Activated CD4-positive, alpha-beta T cell treated with anti-CD3 and anti-CD28 coated beads for 48 hours (primary cell): ENCODE results near the gene PBX4.

Source experiments
- DNase-seq: peaks from one replicate; pipeline ENCODE4 v3.0.0-alpha.2; 2020

PBX4 gene

GRCh38 chr19:19553670-19554069 lies 64.8 kb downstream of the PBX4 start:
- DNase-seq, result no peak

GRCh38 chr19:19552798-19553197 lies 65.7 kb downstream of the PBX4 start:
- peak; percentile 56 for DNase-seq

GRCh38 chr19:19551853-19552192 lies 66.7 kb downstream of the PBX4 start:
- no peak for DNase-seq

DNA sequence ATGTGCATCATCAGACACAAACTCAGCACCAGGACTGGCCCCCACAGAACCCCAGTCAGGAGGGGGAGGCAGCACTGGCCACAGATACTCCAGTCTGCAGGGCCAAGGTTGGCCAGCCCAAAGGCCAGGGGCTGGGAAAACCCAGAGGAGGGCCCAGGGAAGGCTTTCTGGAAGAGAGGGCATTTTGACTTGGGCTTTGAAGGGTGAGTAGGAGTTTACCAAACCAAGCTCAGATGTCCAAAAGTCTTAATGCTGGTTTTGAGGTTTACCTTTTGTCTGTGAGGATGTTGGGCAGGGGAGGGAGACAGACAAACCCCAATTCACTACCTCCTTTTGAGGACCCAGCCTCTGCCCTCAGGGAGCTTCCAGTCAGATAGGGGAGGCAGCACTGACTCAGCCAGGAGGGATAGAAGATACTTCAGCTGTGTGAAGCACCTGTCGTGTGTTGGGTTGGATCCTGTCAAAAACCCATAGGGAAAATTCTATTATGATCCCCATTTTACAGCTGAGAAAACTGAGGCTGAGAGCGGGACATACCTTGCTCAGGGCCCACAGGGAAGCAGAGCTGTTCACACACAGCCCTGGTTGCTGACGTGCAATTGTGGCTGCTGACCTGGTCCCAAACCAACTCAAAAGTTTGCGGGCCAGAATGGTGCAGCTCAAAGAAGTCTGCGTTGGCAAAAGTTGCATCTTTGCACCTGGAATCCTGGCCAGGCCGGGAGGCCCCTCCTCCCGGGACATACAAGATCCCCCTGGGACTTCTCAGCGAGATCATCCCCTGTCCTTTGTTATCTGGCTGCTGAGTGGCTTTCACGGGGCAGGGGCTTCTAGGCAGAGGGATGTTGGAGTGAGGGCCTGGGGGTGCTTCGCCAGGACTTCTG lies 67.3 kb downstream of the PBX4 start:
- DNase-seq, result no peak

DNA sequence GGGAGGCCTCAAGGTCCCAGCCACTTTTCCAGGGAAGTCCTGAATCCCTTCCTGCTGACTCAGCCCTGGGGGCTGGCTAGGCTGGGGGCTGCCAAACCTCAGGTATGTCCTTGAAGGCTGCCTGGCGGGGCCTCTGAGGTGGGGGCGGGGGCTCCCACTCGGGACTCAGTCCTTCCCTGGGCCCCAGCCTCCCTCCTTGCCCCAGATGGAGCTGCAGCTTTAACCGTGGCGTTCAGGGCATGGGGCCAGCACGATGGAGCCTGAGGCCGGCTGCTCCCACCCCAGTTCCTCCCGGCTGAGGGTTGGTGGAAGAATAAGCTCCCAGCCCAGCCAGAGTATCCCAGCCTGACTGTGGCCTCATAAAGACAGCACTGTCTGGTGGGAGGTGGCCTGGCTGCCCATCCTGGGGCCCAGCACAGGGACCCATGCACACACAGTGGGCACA lies 68.0 kb downstream of the PBX4 start:
- no peak for DNase-seq

DNA sequence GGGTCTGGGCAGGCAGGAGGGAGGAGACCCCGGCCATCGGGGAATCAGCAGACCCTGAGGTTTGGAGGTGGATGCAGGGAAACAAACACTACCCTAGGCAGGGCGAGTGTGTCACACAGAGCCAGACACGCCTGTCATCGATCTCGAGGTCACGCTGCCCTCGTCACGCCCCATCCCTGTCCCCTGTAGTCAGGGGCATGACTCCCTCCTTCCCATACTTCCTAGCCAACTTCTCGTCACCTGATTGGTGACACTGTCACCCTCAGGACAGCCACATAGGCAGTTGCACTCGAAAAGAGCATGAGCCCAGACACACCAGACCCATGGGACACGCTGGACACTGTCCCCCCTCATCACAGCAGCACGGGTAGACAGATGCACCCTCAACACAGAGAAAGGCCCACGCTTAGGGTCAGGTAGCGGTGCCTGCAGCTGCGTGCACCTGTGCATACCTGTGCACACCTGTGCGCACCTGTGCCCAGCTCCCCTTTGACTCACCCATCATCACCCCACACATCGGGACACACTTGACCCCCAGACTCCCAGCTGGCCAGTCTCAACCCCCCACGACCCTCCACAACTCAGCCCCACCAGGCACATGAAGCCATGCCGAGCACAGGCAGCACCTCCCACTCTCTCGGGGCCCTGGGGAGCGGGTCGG lies 68.6 kb downstream of the PBX4 start:
- DNase-seq, result no peak

- no peak for DNase-seq
Measured at GRCh38 chr19:19548915-19549759, 69.3 kb downstream of the PBX4 start.

GRCh38 chr19:19547674-19548336 lies 70.7 kb downstream of the PBX4 start:
- DNase-seq, result no peak

GRCh38 chr19:19546751-19547162 lies 71.7 kb downstream of the PBX4 start:
- no peak for DNase-seq

DNA sequence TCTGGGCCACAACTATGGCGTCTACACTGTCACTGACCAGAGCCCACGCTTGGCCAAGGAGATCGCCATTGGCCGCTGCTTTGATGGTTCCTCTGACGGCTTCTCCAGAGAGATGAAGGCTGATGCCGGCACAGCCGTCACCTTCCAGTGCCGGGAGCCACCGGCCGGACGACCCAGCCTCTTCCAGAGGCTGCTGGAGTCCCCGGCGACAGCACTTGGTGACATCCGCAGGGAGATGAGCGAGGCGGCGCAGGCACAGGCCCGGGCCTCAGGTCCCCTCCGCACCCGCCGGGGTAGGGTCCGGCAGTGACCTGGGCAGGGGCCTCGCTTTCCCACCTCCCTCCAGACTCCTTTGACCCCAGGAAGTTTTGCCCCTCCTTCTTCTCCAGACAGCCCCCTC lies 72.8 kb downstream of the PBX4 start:
- no peak for DNase-seq

DNA sequence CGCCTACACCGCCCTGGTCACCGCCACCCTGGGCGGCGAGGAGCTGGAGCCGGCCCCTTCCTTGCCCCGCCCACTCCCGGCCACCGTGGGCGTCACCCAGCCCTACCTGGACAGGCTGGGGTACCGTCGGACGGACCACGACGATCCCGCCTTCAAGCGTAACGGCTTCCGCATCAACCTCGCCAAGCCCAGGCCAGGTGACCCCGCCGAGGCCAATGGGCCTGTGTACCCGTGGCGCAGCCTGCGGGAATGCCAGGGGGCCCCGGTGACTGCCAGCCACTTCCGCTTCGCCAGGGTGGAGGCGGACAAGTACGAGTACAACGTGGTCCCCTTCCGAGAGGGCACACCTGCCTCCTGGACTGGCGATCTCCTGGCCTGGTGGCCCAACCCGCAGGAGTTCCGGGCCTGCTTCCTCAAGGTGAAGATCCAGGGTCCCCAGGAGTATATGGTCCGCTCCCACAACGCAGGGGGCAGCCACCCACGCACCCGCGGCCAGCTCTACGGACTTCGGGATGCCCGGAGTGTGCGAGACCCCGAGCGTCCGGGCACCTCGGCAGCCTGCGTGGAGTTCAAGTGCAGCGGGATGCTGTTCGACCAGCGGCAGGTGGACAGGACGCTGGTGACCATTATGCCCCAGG lies 73.4 kb downstream of the PBX4 start:
- DNase-seq, result no peak

DNA sequence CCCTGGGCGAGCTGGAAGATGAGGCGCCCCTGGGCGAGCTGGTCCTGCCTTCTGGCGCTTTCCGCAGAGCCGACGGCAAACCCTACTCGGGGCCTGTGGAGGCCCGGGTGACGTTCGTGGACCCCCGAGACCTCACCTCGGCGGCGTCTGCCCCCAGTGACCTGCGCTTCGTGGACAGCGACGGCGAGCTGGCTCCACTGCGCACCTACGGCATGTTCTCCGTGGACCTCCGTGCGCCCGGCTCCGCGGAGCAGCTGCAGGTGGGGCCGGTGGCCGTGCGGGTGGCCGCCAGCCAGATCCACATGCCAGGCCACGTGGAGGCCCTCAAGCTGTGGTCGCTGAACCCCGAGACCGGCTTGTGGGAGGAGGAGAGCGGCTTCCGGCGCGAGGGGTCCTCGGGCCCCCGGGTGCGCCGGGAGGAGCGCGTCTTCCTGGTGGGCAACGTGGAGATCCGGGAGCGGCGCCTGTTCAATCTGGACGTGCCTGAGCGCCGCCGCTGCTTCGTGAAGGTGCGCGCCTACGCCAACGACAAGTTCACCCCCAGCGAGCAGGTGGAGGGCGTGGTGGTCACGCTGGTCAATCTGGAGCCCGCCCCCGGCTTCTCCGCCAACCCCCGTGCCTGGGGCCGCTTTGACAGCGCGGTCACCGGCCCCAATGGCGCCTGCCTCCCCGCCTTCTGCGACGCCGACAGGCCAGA lies 74.1 kb downstream of the PBX4 start:
- no peak for DNase-seq

GRCh38 chr19:19543640-19544039 lies 74.8 kb downstream of the PBX4 start:
- DNase-seq, result no peak

DNA sequence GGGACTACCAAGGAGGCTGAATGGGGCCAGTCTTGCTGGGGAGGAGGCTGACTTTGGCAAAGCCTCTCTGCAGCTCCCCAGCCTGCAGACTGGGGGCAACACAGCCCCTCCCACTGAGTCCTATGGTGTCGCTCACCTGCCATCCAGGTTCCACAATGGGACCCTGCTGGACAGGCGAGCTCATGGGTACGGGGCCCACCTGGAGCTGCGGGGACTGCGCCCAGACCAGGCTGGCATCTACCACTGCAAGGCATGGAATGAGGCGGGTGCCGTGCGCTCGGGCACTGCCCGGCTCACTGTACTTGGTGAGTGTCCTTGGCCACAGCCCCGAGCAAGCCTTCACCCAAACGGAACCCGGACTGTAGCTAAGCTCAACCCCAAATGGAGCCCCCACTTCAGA lies 75.4 kb downstream of the PBX4 start:
- DNase-seq, result no peak

DNA sequence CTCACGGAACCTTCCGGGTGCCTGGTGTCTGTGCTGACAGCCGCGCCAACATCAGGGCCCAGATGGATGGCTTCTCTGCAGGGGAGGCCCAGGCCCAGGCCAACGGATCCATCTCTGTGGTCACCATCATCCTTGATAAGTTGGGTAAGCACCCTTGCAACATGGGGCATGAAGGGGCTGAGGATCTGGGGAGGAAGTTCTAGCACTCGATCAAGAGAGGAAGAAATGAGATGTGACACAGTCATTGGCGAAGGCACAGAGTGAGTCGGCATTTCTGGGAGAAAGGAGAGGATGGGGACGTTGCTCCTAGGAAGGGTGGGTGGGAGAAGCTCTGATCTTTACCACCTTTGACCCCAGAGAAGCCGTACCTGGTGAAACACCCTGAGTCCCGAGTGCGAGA lies 76.0 kb downstream of the PBX4 start:
- no peak for DNase-seq

DNA sequence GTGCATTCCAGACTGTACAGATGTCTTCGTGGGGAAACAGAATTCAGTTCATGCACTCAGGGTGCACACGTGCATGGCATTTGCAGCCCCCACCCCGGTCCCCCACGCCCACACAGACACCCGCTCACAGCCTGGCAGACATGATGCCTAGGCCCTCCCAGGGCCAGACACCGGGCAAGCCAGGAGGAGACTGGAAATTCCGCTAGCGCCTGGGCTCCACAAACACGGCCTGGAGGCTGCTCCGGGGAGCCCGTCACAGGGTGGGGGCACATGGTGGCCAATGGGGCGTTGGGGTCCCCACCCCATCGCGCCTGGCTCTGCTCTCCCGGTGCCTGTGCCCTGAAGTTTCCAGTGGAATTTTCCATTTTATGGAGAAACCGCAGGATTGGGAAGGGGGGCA lies 76.9 kb downstream of the PBX4 start:
- DNase-seq, result no peak

- DNase-seq, result peak; percentile 92
Measured at GRCh38 chr19:19540715-19541515, 77.6 kb downstream of the PBX4 start.

DNA sequence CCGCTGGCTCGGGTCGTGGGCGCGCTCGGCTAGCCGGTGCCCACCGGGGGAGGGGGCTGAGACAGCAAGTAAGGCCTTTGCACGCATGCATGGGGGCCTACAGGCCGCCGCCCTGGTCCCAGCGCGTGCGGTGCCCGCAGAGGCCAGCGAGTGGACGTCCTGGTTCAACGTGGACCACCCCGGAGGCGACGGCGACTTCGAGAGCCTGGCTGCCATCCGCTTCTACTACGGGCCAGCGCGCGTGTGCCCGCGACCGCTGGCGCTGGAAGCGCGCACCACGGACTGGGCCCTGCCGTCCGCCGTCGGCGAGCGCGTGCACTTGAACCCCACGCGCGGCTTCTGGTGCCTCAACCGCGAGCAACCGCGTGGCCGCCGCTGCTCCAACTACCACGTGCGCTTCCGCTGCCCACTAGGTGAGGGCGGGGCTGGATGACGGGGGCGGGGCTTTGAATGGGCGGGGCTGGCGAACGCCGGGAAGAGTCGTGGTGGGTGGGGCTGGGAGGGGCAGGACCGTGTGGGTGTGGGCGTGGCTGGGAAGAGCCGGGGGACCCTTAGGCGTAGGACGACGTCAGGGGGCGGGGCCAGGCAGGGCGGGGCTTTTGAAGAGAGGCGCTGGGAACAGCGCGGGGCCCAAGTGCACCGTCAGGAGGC lies 78.3 kb downstream of the PBX4 start:
- peak; percentile 89 for DNase-seq

GRCh38 chr19:19539698-19540063 lies 78.8 kb downstream of the PBX4 start:
- no peak for DNase-seq

DNA sequence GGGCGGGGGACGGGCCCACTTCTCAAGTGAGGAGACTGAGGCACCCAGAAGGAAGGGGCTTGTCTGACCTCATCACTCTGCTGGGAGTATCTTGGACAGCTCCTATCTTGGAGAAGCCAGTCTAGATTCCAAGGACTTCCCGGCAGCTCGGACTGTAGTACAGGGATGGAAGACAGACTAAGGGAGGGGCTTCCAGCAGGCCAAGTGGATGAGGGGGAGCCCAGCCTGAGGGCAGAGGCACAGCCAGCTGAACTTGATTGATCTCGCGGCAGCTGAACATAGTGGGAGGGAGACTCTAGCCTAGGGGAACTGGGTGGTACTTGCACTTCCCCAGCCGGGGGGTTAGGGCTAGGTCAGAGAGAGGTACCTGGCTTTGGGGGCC lies 79.7 kb downstream of the PBX4 start:
- no peak for DNase-seq
